Umbilical cord (tissue), 2 donors: ENCODE data around the gene TRAF3. TPM values are rescaled to one million over a fixed set of nuclear protein-coding genes. Genes with fewer than 3 reads are reported as not detected.
"Not testable (repeated sequence)": the region's sequence is repeated elsewhere in the genome, so short reads cannot be mapped to it uniquely, and the experiment has no call there.

ENCODE experiments used
- DNase-seq: peaks from one replicate; pipeline ENCODE4 v3.0.0-alpha.2; 2015; ENCODE audit warnings: low spot score
- total RNA-seq: library from RNA; depleted of rRNA; stranded (reverse); fragments of >200 nt; gene quantifications from one replicate; pipeline ENCODE4 v1.2.3, GENCODE V29; 2014; ENCODE audit warnings: low replicate concordance; ENCODE audit not compliant: insufficient read depth

Gene TRAF3
- total RNA-seq, 1 donor from 2014 or later: 15.6 TPM

DNA sequence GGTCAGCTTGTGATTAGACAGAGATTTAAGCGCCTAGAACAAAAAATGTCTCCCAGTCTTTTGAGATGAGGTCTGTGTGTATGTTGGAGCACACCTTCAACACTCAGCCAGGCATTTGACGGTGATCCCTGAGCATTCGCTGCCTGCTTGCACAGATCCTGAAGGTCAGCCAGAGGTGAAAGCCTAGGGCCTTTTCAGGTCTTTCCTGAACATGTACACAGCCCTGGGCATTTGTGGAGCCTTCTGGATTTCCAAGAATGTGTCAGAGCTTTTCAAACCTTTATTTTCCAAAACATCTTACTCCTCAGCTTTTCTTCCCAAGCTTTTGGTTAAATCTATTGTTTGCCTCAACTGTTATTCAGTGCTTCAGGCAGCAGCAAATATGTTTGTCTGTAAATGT is 86.1 kb downstream of the TRAF3 start:
- no peak for DNase-seq

DNA sequence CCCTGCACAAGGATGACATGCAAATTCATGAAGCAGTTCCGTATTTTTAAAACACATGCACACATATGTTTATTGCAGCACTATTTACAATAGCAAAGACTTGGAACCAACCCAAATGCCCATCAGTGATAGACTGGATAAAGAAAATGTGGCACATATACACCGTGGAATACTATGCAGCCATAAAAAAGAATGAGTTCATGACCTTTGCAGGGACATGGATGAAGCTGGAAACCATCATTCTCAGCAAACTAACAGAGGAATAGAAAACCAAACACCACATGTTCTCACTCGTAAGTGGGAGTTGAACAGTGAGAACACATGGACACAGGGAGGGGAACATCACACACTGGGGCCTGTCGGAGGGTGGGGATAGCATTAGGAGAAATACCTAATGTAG is 88.7 kb downstream of the TRAF3 start:
- not testable (repeated sequence) for DNase-seq

DNA sequence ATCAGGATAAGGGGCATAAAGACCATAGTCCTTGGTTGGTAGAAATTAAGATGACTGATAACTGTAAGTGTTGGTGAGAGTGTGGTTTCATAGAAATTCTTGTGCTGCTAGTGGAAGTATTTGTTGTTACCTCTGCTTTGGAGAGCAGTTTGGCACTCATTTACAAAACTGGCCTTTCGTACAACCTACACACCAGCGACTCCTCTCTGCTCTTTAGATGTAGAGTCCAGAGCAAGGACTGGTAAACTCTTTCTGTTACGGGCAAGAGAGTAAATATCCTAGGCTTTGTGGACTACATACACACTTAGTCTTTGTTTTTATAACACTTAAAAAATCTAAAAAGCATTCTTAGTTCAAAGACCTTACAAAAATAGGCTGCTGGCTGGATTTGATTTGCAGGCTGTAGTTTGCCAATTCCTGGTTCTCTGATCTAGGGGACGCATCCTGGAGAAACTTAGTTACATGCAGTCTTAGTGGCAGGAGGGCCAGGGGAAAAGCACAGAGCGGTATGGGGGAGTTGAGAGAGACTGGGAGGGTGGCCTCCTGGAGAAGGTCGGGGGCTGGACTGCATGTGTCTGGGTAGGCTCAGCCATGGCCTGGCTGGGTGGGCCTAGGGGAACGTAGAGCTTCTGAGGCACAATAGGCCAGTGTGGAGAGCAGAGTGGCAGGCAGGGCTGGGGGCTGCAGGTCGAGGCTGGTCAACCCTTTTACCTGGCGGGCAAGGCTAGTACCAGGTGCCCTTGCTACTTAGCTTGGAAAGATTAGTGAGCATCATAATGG is 89.9 kb downstream of the TRAF3 start:
- no peak for DNase-seq

DNA sequence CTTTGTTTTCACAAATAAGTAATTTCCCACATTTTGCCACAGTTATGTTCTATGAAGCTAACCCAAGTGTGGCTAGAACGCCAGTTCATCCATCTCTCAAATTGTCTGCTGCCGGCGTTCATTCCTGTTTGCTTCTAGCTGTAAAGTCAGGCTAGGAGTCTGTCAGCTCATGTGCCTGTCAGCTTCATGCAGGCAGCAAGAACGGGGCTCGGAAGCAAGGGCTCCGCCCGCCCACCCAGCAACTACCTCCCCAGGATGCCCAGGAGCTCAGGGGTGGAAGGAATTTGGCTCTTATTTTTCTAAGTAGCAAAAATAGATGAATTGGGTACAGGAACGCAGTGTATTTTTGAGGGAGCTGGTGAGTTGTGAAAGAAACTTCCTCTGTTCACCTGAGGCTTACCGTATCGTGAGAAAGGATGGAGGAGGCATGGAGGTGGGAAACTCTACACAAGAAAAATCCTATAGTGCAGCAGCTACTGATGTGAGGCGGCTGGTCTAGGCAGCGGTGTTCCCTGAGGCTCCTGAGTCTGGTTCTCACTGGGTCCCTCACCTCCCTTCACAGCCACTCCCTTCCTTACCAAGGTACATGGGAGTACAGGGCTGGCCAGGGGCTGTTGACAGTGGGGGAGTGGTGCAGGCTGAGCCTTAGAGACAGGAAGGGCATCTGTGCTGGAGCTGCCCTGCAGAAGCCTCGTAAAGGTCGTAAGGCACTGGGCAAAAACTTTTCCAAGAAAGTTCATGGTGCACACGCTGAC is 90.8 kb downstream of the TRAF3 start:
- DNase-seq: no peak

DNA sequence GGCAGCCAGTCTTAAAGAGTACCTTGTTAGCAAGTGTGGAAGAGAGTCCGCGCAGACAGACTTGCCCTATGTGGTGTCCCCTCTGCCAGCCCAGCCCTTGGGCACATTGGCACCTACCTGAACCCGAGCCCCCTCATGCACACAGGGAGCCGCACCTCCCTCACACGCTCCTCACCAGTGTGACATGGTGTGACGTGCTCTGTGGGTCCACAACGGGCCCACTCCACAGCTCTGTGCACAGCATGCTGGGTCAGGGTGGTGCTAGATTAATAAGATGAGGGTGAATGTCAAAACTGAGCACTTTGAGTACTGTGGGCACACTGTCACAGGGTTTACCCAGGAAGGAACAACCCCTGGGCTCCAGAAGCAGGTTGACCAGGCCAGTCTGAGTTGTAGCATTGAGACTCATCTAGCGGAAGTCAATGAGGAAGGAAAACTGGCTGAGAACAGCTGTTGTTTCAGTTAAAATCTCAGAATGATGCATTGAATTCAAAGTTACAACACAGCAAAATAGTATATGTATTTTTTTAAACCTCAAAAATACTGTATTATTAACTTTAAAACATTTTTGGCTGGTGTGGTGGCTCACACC is 91.8 kb downstream of the TRAF3 start:
- peak; percentile 6 for DNase-seq

DNA sequence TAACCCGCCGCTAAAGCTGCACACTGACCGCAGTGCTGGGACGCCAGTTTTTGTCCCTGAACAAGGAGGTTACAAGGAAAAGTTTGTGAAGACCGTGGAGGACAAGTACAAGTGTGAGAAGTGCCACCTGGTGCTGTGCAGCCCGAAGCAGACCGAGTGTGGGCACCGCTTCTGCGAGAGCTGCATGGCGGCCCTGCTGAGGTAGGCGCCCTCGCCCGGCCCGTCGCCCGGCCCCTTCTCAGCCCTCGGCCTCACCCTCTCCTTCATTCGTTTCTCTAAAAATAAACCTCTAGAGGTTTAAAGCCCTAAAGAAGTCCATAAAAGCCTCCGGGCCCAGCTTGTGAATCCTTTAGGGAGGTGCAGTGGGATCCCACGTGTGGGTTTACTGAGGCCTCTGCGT is 93.0 kb downstream of the TRAF3 start:
- no peak for DNase-seq

DNA sequence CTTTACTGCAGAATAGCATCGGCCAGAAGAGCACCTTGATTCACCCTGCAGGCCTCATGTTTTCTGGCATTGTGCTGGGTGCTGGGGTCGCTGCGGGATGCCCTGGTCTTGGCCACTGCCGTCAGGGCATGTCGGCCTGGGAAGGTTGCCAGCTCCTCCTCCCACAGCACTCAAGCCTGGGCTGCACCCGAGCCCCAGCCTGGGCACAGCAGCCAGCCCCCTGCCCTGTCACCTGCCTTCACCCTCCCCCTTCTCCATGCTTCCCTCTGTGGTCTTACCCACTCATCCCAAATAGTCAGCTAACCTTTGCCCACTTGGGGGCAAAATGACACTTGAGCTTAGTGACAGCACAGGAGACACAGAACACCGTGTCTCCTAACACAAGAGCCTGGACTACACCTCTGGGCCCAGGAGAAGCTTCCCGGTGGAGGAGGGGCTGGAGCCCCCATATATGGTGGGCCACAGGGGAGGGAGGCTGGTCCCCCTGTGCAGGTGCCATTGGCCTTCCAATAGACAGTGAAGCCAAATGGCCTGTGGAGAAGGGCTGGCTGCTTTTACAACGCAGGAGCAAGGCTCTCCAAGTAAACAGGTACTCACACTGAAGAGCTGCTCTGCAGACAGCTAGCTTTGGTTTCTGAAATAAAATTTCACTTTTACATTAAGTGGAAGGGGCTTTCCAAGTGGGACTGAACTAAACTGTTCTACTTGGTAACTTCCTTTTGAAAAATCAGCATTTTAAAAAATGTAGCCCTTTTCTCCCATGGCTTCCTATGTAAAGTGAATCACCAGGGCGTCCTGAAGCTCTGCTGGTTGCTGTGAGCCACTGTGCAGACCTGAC is 94.0 kb downstream of the TRAF3 start:
- DNase-seq: no peak

DNA sequence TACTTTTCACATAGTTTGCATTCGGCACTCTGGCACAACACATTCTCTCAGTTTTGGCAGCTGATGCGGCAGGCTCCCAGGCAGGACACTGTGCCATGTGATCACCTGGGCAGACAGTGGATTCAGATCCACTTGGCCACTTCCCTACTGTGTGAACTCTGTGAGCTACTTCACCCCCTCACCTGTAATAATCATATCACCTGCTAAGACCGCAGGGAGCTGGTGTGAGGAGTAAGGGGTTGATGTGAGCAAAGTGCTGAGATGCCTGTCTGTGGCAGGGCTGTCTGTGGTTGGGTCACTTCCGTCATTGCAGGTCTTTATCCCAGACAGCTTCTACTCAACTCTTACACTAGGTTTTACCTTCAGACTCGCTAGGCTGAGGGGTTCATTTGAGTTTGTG is 94.8 kb downstream of the TRAF3 start:
- no peak for DNase-seq

DNA sequence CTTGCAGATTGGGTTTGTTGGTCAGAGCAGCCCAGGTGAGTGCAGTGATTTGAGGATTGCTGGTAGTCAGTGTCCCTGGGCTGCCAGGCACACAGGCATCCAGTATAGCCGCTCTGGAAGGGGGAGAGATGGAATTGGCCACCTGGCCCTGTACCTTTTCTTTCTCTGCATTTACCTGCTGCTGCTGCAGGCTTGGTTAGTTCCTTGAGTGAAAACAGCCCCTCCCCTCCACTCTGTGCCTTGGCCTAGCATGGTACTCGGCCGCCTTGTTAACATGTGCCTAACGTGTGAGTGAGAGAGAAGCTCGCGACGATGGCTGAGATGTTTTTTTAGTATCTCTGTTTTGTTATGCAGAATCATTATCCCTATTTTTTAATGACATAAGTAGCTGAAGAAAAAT is 95.9 kb downstream of the TRAF3 start:
- DNase-seq: no peak

DNA sequence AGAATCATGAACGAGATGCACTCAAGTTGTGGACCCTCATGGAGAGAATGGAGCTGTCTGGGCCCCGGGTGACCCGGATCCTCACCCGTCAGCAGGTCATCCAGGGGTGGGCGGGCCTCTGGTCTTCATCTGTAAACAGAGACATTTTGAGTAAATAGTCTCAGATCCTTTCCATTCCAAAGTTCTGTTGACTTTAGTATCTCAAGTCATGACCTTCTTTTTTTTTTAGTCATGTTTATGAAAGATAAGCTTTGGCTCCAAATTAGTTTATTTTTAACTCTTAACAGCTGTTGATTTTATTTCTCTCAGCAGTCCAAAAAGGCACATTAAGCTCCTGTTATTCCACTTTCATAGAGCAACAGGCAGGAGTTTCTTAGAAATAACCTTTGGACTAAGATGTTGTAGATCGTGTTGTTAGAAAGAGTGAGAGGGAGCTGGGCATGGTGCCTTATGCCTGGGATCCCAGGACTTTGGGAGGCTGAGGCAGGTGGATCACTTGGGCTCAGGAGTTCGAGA is 96.4 kb downstream of the TRAF3 start:
- no peak for DNase-seq

DNA sequence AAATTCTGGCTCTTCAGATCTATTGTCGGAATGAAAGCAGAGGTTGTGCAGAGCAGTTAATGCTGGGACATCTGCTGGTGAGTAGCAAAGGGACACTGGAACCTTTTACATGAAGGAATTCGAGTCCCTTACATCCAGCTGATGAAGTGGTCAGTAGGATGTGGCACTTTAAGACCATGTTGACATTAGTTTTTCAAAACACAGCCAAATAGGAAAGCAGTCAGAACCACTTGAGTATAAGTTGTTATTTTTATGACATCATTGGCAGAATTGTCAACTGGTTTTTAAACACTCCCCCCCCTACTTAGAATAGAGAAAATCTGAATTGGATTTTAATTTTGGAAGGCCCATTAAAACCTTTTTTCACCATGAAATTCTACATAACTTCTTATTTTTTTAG is 98.4 kb downstream of the TRAF3 start:
- DNase-seq: no peak

DNA sequence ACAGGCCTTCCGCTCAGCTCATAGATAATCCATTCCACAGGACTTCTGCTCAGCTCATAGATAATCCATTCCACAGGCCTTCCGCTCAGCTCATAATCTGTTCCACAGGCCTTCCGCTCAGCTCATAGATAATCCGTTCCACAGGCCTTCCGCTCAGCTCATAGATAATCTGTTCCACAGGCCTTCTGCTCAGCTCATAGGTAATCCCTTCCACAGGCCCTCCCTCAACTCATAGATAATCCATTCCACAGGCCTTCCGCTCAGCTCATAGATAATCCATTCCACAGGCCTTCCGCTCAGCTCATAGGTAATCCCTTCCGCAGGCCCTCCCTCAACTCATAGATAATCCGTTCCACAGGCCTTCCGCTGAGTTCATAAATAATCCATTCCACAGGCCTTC is 100.3 kb downstream of the TRAF3 start:
- DNase-seq: not testable (repeated sequence)

DNA sequence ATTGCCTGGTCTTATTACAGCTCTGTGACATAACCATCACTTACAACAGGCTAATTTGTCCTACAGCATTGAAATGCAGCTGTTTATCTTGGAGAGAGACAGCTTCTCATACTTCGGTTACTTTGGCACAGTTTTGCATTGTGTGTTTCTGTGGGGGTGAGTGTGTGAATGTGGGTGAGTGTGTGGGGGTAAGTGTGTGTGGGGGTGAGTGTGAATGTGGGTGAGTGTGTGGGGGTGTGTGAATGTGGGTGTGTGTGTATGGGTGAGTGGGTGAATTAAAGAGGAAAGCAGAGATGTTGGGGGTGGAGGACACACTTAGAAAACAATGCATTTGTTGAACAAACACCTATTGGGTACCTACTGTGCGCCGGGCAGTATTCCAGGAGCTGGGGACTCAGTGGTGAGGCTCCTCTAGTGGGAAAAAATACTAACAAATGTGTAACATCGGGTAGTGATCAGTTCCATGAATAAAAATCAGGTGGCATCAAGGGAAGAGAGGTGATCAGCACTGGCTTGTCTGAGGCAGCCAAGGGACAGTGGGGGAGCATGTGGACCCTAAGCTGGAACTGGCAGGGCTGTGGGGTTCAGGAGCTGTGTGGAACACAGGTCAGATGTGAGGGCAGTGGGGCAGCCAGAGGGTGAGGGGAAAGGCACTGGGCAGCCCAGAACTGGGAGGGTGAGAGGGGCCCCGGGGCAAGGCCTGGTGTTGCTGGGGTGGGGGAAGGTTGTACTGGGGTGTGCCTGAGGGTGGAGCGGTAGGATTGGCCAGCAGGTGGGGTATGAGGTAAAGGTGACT is 101.1 kb downstream of the TRAF3 start:
- no peak for DNase-seq

DNA sequence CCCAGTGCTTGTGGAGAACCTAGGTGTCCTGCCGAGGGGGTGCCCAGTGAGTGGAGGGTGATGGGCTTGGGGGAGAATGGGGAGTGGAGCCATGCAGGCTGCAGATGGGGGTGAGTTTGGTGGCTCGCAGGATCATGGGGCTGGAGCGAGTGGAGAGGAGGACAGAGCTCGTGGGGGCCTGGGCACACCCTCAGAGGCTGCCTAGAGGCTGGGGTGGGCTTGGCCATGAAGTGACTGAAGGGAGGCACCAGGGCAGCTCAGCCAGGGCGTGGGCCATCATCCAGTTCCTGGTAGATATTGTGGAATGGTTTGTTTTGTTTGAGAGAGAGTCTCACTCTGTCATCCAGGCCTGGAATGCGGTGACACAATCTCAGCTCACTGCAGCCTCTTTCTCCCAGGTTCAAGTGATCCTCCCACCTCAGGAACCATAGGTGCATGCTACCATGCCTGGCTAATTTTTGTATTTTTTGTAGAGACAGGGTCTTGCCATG is 101.8 kb downstream of the TRAF3 start:
- DNase-seq: no peak

DNA sequence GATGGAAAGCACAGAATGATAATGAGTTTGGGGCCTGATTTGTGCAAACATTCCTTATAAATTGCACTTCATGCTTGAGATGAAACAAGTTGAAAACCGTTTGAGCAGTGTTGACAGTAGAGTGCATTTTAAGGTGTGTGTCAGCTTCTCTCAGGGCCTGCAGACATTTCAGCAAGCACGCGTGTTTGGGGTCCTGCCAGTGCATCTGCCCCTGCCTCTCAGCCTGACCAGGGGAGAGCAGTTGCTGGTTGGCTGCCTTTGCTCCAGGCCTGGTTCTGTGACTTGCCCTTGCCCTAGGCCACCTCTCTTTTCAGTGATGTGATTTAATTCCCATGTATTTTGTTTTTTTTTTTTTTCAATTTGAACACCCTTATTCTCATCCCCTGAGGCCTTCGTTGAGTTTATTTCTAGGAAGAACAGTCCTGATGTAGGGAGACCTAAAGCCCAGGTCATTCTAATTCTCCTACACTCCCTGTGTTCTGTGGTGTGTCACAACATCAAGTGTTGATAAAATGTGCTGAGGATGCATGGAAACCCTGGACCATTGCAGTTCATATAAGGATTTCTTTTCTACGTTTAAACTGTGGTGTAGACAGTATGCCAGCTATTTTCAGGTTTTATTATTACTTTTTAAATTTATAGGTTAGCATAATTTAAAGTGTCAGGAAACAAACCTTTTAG is 105.1 kb downstream of the TRAF3 start:
- DNase-seq: no peak

DNA sequence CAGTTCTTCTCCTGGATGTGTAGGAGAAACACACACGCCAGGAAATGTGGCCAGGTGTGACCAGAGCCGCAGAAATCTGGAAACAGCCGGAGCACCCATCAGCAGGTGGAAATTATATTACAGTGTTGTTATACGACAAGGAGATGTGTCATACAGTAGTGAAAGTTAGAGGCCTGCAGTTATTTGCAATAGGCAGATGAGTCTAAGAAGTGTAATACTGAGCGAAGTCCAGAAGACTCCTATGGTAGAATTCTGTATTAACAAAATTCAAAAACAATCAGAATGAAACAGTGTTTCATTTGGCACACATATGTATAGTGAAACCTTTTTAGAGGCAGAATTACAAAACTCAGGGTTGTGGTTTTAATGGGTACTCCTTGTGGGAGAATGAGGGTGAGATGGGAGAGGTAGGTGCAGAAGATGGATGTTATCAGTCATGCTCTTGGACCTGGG is 105.9 kb downstream of the TRAF3 start:
- DNase-seq: no peak

DNA sequence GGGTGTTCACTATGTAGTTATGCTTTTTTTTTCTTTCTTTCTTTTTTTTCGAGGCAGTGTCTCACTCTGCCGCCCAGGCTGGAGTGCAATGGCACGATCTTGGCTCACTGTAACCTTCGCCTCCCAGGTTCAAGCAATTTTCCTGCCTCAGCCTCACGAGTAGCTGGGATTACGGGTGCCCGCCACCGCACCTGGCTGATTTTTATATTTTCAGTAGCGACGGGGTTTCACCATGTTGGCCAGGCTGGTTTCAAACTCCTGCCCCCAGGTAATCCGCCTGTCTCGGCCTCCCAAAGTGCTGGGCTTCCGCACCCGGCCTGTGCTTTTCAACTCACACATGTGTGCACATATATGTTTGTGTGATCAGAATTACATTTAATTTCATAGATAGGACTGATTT is 106.3 kb downstream of the TRAF3 start:
- DNase-seq: no peak

DNA sequence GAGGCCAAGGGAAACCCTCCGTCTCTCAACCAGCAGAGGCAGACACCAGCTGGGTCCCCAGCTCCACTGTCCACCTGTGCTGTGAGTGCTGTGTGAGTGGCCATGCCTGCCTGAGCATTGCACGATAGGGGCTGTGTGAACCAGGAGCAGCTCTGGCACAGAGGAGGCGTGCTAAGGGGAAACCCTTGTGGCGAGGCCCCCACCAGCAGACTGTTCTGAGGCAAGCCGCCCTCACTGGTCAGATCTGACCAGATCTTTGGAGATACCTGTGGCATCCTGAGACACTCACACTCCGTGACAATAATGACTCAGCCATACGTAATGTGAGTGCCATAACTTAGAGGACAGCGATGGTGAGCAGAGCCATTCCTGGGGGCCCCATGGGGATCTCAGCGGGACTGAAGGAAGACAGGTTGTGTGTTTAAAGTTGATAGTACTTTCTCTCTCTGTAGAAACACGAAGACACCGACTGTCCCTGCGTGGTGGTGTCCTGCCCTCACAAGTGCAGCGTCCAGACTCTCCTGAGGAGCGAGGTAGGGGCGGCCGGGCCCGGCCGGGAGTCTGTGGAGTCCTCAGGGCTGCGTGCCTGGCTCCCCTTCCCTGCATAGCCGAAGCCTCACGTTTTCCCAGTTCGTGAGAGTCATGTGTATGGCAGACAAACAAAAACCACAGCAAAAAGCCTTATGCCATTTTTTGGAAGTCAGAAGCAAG is 108.6 kb downstream of the TRAF3 start:
- DNase-seq: no peak

DNA sequence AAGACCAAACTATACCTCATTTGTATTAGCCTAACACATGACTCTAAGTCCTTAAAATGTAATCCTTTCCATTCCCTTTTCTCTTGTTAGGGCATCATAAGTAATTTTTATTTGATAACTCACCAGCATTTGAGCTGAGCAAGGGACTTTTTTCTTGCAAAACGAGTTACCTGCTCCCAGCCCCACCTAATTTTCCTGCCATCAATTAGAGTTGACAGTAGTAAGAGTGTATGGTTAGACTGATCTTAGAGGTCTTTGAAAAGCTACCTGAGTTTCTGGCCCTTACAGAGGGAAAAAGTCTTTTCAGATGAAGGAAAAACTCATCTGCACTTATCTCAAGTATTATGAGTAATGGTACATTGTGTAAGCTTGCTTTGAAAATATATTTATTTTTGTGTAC is 111.5 kb downstream of the TRAF3 start:
- DNase-seq: peak; percentile 21
